HG03060 (cell line): Measurements from ENCODE around the gene USH1G.
"Not testable (repeated sequence)": the region's sequence is repeated elsewhere in the genome, so short reads cannot be mapped to it uniquely, and the experiment has no call there.

ENCODE experiments used
- ATAC-seq: cut with Tn5 transposase; IDR thresholded peaks from one replicate; pipeline ENCODE4 v1.9.1; 2021; ENCODE audit warnings: low read depth, moderate number of reproducible peaks; ENCODE audit not compliant: unreplicated experiment

Gene USH1G

DNA sequence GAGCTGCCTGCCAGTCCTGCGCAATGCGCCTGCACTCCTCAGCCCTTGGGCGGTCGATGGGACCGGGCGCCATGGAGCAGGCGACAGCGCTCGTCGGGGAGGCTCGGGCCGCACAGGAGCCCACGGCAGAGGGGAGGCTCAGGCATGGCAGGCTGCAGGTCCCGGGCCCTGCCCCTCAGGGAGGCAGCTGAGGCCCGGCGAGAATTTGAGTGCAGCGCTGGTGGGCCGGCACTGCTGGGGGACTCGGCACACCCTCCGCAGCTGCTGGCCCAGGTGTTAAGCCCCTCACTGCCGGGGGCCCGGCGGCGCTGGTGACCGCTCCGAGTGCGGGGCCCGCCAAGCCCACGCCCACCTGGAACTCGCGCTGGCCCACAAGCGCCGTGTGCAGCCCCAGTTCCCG lies 16.0 kb downstream of the USH1G start:
- ATAC-seq: no peak

DNA sequence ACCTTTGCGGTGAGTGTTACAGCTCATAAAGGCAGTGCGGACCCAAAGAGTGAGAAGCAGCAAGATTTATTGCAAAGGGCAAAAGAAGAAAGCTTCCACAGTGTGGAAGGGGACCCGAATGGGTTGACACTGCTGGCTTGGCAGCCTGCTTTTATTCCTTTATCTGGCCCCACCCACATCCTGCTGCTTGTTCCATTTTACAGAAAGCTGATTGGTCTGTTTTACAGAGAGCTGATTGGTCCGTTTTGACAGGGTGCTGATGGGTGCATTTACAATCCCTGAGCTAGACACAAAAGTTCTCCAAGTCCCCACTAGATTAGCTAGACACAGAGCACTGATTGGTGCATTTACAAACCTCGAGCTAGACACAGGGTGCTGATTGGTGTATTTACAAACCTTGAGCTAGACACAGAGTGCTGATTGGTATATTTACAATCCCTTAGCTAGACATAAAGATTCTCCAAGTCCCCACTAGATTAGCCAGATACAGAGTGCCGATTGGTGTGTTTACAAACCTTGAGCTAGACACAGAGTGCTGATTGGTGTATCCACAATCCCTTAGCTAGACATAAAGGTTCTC lies 16.8 kb downstream of the USH1G start:
- not testable (repeated sequence) for ATAC-seq

DNA sequence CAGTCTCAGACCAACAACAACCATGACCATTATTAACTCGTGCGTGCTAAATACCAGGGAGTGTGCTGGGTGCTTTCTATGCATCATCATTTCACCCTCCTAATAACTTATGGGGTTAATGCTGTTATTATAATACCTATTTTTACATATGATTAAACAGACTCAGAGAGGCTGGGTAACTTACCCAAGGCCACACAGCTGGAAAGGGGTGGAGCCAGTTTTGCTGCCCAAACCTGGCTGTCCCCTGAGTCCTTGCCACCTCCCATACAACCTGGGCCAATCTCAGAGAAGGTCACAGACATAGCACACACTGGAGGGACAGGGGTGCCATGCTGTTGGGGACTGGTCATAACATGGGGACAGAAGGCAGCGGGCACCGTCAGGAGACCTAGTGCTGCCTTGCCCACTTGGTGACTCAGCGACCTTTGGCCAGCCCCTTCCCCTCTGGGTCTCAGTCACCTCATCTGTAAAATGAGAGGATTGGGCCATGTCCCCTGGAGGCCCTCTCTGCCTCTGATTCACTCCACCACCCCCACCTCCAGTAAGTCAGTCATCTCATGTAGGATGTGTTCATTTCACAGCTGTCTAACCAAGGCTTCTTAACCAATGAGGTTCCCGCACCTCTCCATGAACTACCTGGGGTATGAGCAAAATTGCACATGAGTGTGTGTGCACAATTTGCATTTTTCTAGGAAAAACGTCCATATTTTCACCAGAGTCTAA lies 18.2 kb downstream of the USH1G start:
- ATAC-seq: no peak

DNA sequence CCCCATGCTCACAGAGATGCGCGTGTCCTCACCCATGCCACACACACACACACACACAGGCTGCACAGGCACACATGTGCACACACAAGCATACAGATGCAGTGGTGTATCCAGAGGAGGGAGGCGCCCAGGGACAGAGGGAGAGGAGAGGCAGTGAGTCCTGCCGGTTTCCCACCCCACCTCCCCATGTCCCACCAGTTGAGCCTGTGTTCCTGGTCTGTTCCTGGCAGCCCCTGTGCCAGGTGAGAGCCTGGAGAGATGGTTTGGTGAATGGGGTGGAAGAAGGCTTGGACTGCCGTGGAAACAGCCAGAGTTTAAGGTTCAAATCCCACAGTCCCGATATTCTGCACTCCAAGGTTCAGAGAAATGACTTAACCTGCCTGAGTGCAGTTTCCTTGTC lies 19.4 kb downstream of the USH1G start:
- no peak for ATAC-seq

DNA sequence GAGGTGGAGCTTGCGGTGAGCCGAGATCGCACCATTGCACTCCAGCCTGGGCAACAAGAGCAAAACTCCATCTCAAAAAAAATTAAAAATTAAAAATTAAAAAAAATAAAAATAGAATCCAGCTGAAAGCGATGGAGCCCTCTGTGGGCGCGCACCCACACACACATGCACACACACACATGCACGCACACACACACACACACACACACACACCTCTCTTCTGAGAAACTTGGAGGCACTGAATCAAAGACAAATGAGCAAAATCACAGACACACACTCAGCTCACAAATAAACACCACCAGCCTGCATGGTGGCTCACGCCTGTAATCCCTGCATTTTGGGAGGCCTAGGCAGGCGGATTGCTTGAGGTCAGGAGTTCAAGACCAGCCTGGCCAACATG lies 20.0 kb downstream of the USH1G start:
- ATAC-seq: no peak

DNA sequence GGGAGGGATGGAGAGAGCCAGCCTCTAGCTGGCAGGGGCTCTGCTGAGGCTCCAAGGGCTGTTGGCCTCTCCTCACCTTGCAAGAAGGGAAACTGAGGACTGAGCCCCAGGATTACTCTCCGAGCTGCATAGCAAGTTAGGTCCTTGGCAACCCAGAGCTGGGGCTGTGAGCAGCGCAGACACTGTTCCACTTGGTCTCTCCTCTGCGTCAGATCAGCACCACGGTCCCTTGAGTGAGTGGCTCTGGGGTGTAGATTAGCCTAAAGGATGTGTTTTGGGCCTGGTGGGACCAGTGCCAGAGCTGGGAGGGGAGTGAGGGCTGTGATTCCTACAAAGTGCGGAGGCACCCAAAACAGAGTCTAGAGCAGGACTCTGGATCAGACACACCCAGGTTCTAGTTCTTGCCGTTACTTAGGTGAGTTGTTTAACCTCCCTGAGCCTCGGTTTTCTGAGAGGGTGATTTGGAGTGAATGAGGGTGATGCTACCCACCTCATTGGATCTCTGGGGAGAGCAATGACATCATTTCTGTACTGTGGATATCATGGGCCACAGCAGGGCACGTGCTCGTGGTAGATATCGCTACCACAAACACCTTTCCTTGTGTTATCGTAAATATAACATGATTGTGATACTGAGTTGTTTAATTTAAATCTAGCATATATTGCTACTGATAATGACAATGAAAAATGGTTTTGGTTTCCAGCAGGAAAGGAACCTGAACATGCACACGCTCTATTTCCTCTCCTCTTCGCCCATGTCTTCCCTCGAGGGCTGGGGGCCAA lies 21.5 kb downstream of the USH1G start:
- ATAC-seq: no peak

DNA sequence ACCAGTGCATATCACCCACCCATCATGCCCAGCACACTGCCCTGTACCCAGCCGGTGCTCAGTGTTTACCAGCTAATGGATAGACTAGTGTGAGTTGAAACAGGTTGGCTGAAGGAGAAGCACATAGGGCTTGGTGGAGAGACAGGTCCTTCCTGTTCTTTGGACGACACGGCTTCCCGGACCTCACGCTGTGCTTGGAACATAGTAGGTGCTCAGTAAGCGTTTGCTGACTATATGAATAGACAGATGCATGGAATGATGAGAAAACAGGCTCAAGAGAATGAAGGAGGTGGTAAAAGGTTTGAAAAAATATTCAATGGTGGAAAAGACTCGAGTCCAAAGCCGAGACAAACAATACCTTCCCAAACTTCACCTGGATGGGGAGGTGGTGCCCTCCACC lies 22.8 kb downstream of the USH1G start:
- ATAC-seq: no peak

DNA sequence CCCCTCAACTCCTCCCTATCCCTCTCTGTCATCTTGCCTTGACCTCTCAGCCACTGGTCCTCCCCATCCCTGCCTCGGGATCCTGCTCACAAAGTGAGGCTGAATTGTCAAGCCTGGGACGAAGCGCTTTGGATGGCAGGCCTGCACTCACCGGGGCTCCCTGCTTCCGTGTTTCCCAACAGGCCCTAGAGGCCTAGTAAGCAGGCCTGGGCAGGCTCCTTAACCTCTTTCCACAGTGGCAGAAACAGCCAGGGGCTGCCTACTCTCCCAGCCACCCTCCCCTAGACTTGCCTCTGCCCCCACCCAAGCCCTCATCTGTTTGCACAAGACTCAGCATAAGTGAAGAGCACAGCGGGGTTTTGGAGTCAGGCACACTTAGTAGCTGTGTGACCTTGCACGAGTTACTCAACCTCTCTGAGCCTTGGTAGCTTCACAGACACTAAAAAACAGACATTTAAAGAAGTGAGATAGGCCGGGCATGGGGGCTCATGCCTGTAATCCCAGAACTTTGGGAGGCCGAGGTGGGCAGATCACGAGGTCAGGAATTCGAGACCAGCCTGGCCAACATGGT lies 24.6 kb downstream of the USH1G start:
- no peak for ATAC-seq

DNA sequence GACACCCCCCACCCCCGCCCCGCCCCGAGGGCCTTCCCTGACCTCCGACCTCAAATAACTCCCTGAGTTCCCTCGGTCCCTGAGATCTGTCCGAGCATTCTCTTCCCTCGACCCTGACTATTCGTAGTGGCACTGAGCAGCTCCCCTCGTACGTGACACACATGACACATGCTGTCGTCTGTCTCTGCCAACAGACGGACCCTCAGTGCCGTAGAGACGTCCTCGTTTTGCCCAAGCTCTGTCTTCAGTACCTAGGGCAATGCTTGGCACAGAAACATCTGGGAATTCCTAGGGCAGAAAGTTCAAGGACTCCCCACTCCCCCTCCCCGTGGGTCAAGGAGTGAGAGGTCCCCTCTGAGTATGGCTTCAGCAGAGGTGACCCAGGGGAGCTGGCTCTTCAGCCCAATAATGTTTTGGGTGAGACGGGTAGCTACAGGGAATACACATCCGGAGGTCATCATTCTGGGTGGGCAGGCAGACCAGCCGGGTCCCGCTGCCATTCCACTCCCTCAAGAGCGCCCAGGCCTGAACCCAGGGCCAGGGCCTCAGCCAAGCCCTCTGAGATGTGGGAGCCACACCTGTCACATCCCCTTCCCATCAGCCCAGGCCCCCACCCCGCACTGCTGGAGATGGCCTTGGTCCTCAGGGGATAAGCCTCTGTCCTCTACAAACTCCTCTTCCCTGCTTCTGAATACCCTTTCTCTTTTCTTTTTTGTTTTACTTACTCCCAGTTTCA lies 29.0 kb downstream of the USH1G start:
- no peak for ATAC-seq

DNA sequence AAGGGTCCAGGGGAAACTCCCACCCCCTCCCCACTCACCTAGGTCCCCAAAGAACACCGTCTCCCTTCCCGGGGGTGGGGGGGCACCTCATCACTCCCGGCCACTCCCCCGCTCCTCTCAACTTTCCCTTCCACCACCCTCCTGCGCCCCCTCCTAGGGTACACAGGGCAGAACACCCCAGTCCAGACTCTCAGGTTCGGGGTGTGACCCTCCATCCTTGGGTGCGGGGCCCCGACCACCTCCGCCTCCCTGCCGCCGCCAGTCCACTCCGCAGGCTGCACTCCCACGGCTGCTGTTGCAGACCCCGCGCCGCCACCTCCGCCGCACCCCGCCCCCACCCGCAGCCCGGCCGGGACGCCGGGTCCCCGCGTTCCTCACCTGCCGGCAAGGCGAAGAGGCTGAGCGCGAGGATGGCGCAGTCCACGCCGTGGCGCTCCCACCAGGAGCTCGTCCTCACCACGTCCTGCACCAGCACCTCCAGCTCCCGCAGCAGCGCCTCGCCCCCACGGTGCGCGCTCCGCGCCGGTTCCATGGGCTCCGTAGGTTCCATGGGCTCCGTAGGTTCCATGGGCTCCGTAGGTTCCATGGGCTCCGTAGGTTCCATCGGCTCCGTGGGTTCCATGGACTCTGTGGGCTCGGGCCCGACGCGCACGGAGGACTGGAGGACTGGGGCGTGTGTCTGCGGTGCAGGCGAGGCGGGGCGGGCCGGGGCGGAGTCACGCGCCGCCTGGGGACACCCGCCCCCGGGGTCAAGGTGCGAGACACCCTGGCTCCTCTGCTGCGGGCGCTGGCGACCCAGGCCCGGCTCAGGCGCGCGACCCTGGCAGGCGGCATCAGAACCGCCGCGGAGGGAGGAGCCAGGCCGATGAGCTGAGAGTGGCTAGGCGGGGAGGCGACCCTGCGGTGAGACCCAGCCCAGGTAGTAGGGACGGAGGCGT lies 29.8 kb downstream of the USH1G start, which contains the start of gene FADS6:
FADS6 (minus strand) TSS at position 660 of the 938 bp plus-strand sequence; CDS start at position 622, 38 bp downstream.
- ATAC-seq: no peak

DNA sequence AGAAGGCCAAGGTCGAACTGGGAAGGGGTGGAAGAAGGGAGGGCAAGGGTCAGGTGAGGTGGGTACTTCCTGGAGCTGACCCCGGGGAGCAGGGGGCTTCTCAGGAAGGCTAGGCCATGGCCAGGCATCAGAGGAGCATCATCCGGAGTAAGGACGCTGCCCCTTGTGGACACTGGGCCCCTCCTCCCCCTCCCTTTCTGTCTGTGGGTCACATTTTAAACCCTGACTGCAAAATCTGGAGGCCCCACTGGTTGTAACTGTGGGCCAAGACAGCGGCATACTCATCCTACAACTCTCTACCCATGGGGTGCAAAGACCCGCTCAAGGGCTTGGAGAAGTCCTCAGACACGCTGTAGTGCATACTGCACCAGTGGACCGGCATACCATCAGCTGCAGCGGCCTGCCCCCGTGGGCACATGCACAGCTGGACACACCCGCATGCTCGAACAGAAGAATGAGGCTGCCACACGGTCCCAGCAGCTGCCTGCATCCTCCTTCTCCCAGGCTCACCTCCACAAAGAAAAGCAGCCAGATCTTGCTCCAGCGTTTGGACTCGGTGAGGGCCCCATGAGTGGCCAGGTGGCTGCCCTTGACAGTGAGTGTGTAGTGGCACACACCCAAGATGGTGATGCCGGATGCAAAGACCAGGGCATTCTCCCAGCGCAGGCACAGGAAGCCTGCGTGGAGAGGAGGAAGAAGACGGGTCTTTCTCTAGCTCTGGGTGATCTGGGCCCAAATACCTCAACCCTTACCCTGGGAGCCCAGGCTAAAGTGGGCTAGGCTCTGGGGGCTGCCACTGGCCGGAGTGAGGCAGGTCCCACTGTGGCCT lies 30.8 kb downstream of the USH1G start:
- no peak for ATAC-seq

DNA sequence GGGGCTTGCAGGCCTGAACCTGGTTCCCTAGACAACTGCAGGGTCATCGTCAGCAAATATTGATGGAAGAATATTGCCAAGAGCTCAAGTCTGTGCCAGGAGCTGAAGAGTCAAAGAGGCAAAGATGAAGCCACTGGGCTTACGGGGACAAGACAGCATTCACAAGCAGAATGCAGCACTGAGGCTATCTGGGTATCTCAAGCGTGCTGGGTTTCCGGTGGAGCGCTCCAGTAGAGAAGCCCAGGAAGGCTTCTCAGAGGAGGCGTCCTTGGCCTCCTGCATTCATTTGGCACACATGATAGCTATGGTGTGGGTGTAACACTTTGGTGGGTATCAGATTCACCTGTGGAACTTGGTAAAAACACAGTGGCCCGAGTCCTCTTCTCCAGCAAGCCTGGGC lies 32.5 kb downstream of the USH1G start:
- ATAC-seq: no peak

DNA sequence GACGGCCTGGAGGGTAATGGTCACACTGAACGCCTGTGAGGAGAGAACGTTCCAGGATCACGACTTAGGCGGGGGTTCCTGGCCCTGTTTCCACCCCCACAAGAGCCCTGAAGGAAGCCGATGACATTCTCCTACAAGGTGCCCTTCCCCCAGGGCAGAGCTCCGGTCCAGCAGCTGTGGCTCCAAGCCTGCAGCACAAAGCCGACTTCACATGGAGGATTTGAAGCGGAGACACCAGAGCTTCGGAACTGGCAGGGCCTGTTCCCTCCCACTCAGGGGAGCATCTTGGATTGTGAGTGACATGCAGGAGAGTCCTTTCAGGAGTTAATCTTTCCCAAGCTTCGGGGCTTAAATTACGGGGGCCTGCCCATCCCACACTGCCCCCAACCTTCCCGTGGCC lies 34.6 kb downstream of the USH1G start:
- no peak for ATAC-seq

DNA sequence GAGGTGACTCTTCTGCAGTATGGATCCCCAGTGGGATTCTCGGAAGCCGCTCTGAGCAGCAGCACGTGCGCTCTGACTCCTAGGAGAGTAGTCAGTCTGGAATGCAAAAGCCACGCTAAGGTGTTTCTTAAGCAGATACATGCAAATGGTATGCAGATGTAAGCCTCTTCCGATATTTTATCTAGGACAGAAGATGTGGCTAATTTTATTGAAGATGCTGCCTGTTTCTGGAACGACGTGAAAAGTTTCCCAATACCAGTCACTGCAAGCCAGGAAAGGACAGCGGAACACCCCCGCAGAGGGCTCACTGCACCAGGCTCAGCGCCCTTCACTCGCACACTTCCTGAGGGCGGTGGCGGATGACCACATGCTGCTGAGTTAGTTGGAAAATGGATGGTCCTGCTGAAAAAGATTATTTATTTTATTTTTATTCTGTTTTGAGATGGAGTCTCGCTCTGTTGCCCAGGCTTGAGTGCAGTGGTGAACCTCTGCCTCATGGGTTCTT lies 39.8 kb downstream of the USH1G start:
- ATAC-seq: no peak

DNA sequence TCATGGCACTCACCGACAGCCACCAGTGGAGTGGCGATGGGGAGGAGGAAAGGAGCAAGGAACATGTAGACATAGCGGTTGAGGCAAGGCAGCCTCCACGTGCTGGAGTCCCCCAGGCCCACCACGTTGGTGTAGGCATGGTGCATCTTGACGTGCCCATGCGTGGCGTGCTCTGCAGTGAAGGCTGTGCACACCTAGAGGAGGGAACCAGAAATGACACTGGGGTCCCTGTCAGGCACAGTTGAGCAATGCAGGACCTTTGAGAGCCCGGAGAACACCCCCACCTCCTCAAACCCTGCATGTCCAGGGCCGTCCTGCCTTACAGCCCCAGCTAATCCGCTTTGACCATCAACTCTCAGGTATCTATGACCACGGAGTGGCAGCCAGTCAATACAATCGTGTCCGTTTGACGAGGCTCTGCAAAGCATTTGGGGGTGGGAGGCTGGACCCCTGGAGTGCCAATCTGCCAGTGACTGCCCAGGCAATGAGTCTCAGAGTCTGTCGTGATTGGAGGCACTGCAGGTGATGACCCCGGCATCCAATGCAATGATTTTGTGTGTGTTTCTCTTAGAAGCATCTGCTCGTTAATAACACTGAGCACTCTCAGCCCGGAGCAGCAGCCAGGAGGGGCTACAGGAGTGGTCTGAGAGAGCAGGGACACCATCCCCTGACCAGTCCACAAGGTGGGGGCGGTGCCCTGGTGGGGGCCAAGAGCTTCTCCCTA lies 40.4 kb downstream of the USH1G start:
- ATAC-seq: no peak

DNA sequence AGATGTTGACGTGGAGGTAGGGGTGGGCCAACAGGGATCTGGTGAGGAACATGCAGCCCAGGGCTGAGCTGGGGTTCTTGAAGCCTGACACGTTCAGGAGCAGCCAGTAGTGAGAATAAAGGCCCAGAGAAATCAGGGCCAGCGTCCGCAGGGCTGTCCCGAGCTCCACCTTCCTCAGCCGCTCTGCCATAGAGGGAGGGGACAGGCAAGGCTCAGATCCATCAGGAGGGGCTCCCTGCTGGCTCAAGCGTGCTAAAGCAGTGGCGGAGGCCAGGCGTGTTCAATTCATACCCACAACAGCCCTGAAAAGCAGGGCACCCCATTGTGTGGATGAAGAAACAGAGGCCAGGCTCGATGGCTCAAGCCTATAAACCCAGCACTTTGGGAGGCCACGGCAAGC lies 42.0 kb downstream of the USH1G start:
- ATAC-seq: no peak

DNA sequence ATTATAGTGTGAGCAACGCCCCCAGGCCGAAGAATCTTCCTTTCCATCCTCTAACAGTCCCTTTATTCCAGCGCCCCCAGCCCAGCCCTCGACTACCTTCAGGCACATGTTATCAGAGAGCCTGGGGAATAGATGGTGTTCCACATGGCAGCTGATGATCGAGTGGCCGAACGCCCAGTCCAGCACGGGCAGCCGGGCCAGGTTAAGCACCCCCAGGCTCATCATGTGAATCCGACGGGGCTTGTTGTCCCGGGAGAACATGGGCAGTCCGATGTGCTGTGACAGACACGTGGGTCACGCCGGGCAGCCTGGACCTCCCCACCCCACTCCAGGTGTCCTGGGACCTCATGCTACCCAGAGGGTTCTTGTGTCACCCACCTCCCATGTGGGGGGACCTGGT lies 43.7 kb downstream of the USH1G start:
- no peak for ATAC-seq

DNA sequence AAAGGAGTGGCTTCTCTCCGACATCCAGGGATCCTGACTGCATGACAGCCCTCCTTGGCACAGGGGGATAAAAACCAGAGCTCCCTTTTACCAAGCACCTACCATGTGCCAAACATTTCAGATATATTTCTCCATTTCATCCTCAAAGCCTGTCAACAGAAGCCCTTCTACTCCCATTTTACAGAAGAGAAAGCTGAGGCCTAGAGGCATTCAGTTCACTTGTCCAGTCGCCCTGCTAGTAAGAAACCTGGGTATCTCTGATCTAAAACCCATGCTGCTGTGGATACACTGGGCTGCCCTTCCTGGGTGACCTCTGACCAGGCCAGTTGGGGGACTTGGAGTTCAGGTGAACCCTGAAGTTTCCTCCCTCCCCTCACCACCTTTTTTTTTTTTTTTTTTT lies 44.4 kb downstream of the USH1G start:
- ATAC-seq: no peak
